Ascending aorta (tissue), 2 donors: ENCODE data around the gene ZBTB21. TPM values are rescaled to one million over a fixed set of nuclear protein-coding genes. Genes with fewer than 3 reads are reported as not detected.

ENCODE experiments used
- DNase-seq, 2 donors: peaks; one replicate each; pipeline ENCODE4 v3.0.0-alpha.2; 2019; ENCODE audit warnings: low spot score in 2 of 2
- H3K27ac ChIP-seq, 2 donors: fragments of 200-600 bp; sonication (generic); one replicate each; pipeline ENCODE4 v1.5.1; 2016 to 2017; ENCODE audit warnings: mild to moderate bottlenecking in 1 of 2
- H3K27me3 ChIP-seq: fragments of 200-600 bp; sonication (generic); one replicate; pipeline ENCODE4 v1.5.1; 2017
- H3K36me3 ChIP-seq, 2 donors: fragments of 200-600 bp; sonication (generic); one replicate each; pipeline ENCODE4 v1.5.1; 2016
- H3K4me1 ChIP-seq, 2 donors: fragments of 200-600 bp; sonication (generic); one replicate each; pipeline ENCODE4 v1.5.1; 2016 to 2017; ENCODE audit warnings: mild to moderate bottlenecking in 1 of 2
- H3K4me3 ChIP-seq, 2 donors: fragments of 200-600 bp; sonication (generic); one replicate each; pipeline ENCODE4 v1.5.1; 2016 to 2017; ENCODE audit warnings: mild to moderate bottlenecking in 1 of 2
- H3K9me3 ChIP-seq, 2 donors: fragments of 200-600 bp; sonication (generic); one replicate each; pipeline ENCODE4 v1.5.1; 2016
- intact Hi-C: fragments of 100-400 bp; cut with DNase I; formaldehyde crosslinking; loops from one replicate; pipeline ENCODE4 v1.15.1; 2023
- total RNA-seq: library from RNA; depleted of rRNA; stranded (reverse); fragments of >200 nt; gene quantifications from one replicate; pipeline ENCODE4 v1.1.0, GENCODE V29; 2016
- TF ChIP-seq, protein P1 (sequence below), 3 experiments: fragments of 200-600 bp in 2 of 3; fragments of 450-650 bp in 1 of 3; sonication (generic) in 2 of 3; IDR thresholded peaks; one replicate each; pipeline ENCODE4 v1.5.1; 2016 to 2019; ENCODE audit warnings: antibody characterized with exemption in 3 of 3, mild to moderate bottlenecking in 1 of 3, moderate library complexity in 1 of 3

ZBTB21 gene
- total RNA-seq, 1 donor from 2014 or later: 11.1 TPM

DNA sequence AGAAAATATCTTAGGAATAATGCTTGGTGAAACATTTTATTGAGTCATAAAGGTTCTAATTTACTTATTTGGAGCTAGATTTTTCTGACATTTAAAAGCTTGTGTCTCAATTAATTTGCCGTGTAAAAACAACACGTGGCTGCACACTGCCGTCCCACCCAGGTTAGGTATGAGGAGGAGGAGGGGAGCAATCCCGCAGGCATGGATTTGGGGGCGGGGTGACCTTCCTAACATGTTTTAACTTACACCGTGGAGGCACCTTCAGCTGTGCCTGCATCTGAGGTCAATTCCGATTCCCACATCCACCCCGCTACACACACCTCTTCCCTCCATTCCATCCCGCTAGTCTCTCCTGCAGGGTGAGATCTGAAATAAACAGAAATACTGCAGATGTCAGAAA lies 32.5 kb upstream of the ZBTB21 start:
- Histone ChIP-seq H3K4me3 (no peak overlapping the region), H3K27me3 (no peaks in the 10 kb centered on the region), H3K27ac (no peak overlapping the region), H3K4me1 (peaks cover 7 to 18% of the 10 kb centered on the region in 2 donors), H3K36me3 (no peaks in the 10 kb centered on the region), H3K9me3 (no peaks in the 10 kb centered on the region)
- DNase-seq: no peak
- TF ChIP-seq, protein P1, sequence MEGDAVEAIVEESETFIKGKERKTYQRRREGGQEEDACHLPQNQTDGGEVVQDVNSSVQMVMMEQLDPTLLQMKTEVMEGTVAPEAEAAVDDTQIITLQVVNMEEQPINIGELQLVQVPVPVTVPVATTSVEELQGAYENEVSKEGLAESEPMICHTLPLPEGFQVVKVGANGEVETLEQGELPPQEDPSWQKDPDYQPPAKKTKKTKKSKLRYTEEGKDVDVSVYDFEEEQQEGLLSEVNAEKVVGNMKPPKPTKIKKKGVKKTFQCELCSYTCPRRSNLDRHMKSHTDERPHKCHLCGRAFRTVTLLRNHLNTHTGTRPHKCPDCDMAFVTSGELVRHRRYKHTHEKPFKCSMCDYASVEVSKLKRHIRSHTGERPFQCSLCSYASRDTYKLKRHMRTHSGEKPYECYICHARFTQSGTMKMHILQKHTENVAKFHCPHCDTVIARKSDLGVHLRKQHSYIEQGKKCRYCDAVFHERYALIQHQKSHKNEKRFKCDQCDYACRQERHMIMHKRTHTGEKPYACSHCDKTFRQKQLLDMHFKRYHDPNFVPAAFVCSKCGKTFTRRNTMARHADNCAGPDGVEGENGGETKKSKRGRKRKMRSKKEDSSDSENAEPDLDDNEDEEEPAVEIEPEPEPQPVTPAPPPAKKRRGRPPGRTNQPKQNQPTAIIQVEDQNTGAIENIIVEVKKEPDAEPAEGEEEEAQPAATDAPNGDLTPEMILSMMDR (IDR thresholded peaks at IDR 0.05): no peak
- intact Hi-C loops: loop anchor here (10.0 kb wide), 1 partner anchor 428 kb away; no protein-coding TSS in a partner anchor

DNA sequence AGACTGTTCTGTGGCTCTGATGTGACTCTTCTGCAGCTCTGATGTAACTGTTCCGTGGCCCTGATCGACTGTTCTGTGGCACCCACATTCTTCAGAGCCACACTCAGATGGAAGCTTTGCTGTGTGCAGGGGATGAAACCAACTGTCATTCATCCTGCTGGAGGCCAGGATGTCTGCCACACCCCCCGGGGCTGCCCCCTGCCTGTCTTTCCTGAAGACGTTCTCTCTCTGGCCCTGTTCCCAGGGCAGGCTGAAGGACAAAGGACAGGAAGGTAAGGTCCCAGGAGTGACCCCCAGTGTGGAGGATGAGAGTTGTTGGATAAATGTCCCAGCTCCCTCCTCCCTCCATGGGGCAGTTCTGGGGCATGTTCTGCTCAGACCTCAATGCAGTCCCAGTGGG lies 31.6 kb upstream of the ZBTB21 start:
- no peak for DNase-seq
- peaks cover 7 to 9% of the 10 kb centered on the region in 2 donors for H3K4me1 ChIP-seq
- intact Hi-C loops: loop anchor here (10.0 kb wide), 1 partner anchor 427 kb away; no protein-coding TSS in a partner anchor

DNA sequence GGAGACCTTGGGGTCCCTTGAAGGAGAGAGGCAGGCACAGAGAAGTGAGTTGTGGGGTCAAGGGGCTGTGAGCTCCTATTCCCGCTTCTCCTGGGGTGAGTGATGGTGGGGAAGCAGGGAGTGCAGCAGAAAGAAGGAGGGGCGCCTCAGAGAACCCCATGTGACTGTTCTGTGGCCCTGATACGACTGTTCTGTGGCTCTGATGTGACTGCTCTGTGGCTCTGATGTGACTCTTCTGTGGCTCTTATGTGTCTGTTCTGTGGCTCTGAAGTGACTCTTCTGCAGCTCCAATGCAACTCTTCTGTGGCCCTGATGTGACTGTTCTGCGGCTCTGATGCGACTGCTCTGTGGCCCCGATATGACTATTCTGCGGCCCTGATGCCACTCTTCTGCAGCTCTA lies 31.1 kb upstream of the ZBTB21 start:
- intact Hi-C loops: loop anchor here (10.0 kb wide), 1 partner anchor 426 kb away; no protein-coding TSS in a partner anchor
- Histone ChIP-seq H3K27me3 (no peaks in the 10 kb centered on the region), H3K27ac (peak overlapping the region; percentile 31 to 67), H3K4me1 (peaks cover 7 to 9% of the 10 kb centered on the region in 2 donors), H3K9me3 (no peaks in the 10 kb centered on the region), H3K36me3 (no peaks in the 10 kb centered on the region), H3K4me3 (no peak overlapping the region)
- TF ChIP-seq, protein P1 (IDR thresholded peaks at IDR 0.05): no peak
- DNase-seq: no peak

More for the DNA sequence above, 31.6 kb upstream of the ZBTB21 start:
- no peak overlapping the region for H3K4me3 ChIP-seq
- TF ChIP-seq, protein P1 (IDR thresholded peaks at IDR 0.05): no peak
- H3K27me3 ChIP-seq: no peaks in the 10 kb centered on the region
- no peaks in the 10 kb centered on the region for H3K9me3 ChIP-seq
- H3K36me3 ChIP-seq: no peaks in the 10 kb centered on the region
- no peak overlapping the region for H3K27ac ChIP-seq

DNA sequence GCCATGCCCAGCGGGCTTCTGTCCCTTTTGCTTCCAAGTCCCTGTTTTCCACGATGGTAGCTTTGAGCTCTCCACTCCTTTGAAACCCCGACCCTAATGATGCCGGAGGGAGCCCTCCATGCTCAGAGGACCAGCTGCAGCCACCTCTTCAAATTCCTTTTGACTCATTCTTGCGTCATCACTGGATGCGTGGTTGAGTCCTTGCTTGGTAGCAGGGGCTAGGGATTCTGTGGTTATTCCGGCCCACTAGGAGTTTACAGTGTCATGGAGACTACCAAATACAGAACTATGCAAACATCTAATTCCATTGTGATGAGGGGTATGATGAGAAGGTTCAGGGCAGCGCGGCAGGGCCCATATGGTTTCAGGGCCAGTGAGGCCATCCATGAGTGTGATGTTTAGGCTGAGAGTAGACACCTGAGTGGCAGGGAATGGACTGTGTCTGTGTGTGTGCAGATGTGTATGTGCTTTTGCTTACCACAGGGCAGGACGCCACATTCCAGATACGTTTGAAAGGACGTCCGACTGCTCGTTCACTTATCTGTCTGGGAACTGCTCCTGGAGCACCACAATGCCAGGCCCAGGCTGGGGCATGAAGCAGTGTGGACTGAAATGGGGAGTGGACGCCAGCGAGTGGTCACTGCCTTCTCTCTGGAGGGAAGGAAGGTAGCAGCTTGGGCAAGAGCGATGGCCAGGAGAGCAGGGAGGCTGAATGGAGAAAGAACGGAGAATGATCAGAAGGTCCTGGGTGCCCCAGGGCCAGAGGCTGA lies 30.4 kb upstream of the ZBTB21 start:
- H3K36me3 ChIP-seq: no peaks in the 10 kb centered on the region
- peak in 1 of 2 donors; percentile 85 for DNase-seq
- H3K27ac ChIP-seq: peak overlapping the region; percentile 48 to 67
- no peaks in the 10 kb centered on the region for H3K9me3 ChIP-seq
- no peak overlapping the region for H3K4me3 ChIP-seq
- no peaks in the 10 kb centered on the region for H3K27me3 ChIP-seq
- peaks cover 7 to 9% of the 10 kb centered on the region in 2 donors for H3K4me1 ChIP-seq
- TF ChIP-seq, protein P1 (IDR thresholded peaks at IDR 0.05): no peak
- intact Hi-C loops: loop anchor here (1.0 to 10.0 kb wide), 2 partner anchors 31 to 426 kb away; no protein-coding TSS in a partner anchor

DNA sequence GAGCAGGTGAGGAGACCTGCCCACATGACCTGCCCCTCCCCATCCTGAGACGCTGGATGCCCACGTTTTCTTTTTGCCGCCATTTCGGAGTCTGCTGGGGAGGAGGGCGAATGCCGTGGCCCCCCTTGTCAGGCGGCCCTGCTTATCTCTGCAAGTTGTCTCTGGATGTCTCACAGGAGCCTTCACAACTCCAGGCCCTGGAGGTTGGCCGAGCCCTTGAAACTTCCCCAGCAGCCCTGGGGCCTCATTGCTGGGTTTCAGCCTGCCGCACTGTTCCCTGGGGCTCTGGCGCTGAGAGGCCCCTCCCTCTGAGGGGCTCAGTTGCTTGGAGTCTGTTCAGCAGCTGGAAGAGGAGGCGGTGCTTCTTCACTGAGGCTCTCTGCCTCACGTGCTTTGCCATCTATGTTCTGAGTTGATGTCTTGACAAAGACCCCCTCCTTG lies 29.8 kb upstream of the ZBTB21 start:
- intact Hi-C loops: loop anchor here (1.0 to 10.0 kb wide), 2 partner anchors 31 to 425 kb away; no protein-coding TSS in a partner anchor
- Histone ChIP-seq H3K27ac (peak overlapping the region; percentile 48 to 67), H3K4me1 (peaks cover 7 to 9% of the 10 kb centered on the region in 2 donors), H3K4me3 (no peak overlapping the region), H3K9me3 (no peaks in the 10 kb centered on the region), H3K27me3 (no peaks in the 10 kb centered on the region), H3K36me3 (no peaks in the 10 kb centered on the region)
- no peak for DNase-seq
- TF ChIP-seq, protein P1 (IDR thresholded peaks at IDR 0.05): no peak
